ENCODE data around the gene BST2.

DNA sequence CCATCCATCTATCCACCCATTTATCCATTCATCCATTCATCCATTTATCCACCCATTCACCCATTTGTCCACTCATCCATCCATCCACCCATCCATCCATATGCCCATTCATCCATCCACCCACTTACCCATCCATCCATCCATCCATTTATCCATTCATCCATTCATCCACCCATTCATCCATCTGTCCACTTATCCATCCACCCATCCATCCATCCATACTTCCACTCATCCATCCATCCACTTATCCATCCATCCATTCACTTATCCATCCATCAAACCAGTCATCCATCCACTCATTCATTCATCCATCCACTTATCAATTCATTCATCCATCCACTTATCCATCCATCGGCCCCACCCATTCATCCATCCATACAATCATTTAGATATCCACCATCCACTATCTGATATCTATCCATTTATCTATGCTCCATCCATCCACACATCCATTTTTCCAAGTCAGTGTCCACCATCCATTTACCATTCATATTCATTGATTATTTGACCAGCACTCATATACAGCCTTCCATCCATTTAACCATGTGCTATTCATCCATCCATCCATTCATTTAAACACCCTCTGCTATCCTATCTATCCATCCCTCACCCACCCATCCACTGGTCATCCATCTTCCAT is 40.2 kb upstream of the BST2 start:
- TF ChIP-seq, protein P1, sequence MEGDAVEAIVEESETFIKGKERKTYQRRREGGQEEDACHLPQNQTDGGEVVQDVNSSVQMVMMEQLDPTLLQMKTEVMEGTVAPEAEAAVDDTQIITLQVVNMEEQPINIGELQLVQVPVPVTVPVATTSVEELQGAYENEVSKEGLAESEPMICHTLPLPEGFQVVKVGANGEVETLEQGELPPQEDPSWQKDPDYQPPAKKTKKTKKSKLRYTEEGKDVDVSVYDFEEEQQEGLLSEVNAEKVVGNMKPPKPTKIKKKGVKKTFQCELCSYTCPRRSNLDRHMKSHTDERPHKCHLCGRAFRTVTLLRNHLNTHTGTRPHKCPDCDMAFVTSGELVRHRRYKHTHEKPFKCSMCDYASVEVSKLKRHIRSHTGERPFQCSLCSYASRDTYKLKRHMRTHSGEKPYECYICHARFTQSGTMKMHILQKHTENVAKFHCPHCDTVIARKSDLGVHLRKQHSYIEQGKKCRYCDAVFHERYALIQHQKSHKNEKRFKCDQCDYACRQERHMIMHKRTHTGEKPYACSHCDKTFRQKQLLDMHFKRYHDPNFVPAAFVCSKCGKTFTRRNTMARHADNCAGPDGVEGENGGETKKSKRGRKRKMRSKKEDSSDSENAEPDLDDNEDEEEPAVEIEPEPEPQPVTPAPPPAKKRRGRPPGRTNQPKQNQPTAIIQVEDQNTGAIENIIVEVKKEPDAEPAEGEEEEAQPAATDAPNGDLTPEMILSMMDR (IDR thresholded peaks at IDR 0.05; ENCODE audit: insufficient read depth, low read length, poor library complexity, severe bottlenecking), result no peak
- TF ChIP-seq EZH2phosphoT487 (conservative IDR thresholded peaks at IDR 0.05; ENCODE audit: low read length), result no peak
